Trophoblast cell (in vitro differentiated cells and primary cell): ENCODE measurements around the gene GSK3B.

Experiments used
- DNase-seq, 2 donors: peaks; one replicate each; pipeline ENCODE4 v3.0.0-alpha.2; 2016
- H2AFZ ChIP-seq: 2 replicates; pipeline ENCODE4 v1.6.1; 2013; ENCODE audit warnings: low read length, moderate library complexity, mild to moderate bottlenecking; ENCODE audit not compliant: insufficient read depth, poor library complexity
- H2AK5ac ChIP-seq: 2 replicates; pipeline ENCODE4 v1.6.1; 2013; ENCODE audit warnings: mild to moderate bottlenecking, low read length
- H2BK120ac ChIP-seq: 2 replicates; pipeline ENCODE4 v1.6.1; 2013; ENCODE audit warnings: low read length, mild to moderate bottlenecking, moderate library complexity; ENCODE audit not compliant: insufficient read depth, poor library complexity
- H2BK12ac ChIP-seq: 2 replicates; pipeline ENCODE4 v1.6.1; 2013; ENCODE audit warnings: mild to moderate bottlenecking, low read length, moderate library complexity
- H2BK5ac ChIP-seq: 2 replicates; pipeline ENCODE4 v1.6.1; 2013; ENCODE audit warnings: low read length, low read depth, moderate library complexity, mild to moderate bottlenecking; ENCODE audit not compliant: poor library complexity
- H3K14ac ChIP-seq: 2 replicates; pipeline ENCODE4 v1.6.1; 2013; ENCODE audit warnings: mild to moderate bottlenecking, low read length
- H3K18ac ChIP-seq: 2 replicates; pipeline ENCODE4 v1.6.1; 2013; ENCODE audit warnings: mild to moderate bottlenecking, low read length
- H3K23ac ChIP-seq: 2 replicates; pipeline ENCODE4 v1.6.1; 2013; ENCODE audit warnings: low read length
- H3K27ac ChIP-seq: 2 replicates; pipeline ENCODE4 v1.5.1; 2013; ENCODE audit warnings: low read depth, mild to moderate bottlenecking, inconsistent platforms, low read length, moderate library complexity
- H3K27me3 ChIP-seq: 2 replicates; pipeline ENCODE4 v1.6.1; 2013; ENCODE audit warnings: inconsistent platforms, mild to moderate bottlenecking, low read length, moderate library complexity; ENCODE audit not compliant: insufficient read depth
- H3K36me3 ChIP-seq, 2 experiments: 1 replicate in 1 of 2; 2 replicates in 1 of 2; pipeline ENCODE4 v1.6.1; 2013; ENCODE audit warnings: low read length in 2 of 2, mild to moderate bottlenecking in 2 of 2, moderate library complexity in 1 of 2; ENCODE audit not compliant: insufficient read depth in 2 of 2, control insufficient read depth in 1 of 2
- H3K4ac ChIP-seq: 2 replicates; pipeline ENCODE4 v1.6.1; 2013; ENCODE audit warnings: low read depth, mild to moderate bottlenecking, low read length, moderate library complexity
- H3K4me1 ChIP-seq, 2 experiments: 1 replicate in 1 of 2; 2 replicates in 1 of 2; pipeline ENCODE4 v1.6.1; 2013; ENCODE audit warnings: low read length in 2 of 2, mild to moderate bottlenecking in 2 of 2, moderate library complexity in 1 of 2; ENCODE audit not compliant: insufficient read depth in 2 of 2, control insufficient read depth in 1 of 2
- H3K4me2 ChIP-seq: 2 replicates; pipeline ENCODE4 v1.6.1; 2013; ENCODE audit warnings: inconsistent platforms, mild to moderate bottlenecking, low read length, moderate library complexity
- H3K4me3 ChIP-seq: 2 replicates; pipeline ENCODE4 v1.5.1; 2013; ENCODE audit warnings: mild to moderate bottlenecking, low read depth, low read length, inconsistent platforms
- H3K79me1 ChIP-seq: one replicate; pipeline ENCODE4 v1.6.1; 2013; ENCODE audit warnings: low read length
- H3K79me2 ChIP-seq: 2 replicates; pipeline ENCODE4 v1.6.1; 2013; ENCODE audit warnings: low read length, mild to moderate bottlenecking; ENCODE audit not compliant: control insufficient read depth, insufficient read depth, poor library complexity
- H3K9ac ChIP-seq: 2 replicates; pipeline ENCODE4 v1.6.1; 2013; ENCODE audit warnings: mild to moderate bottlenecking, low read length
- H3K9me3 ChIP-seq: 2 replicates; pipeline ENCODE4 v1.6.1; 2013; ENCODE audit warnings: low read depth, mild to moderate bottlenecking, control low read depth, inconsistent platforms, low read length; ENCODE audit not compliant: insufficient read depth
- H4K12ac ChIP-seq: 2 replicates; pipeline ENCODE4 v1.6.1; 2013; ENCODE audit warnings: low read depth, mild to moderate bottlenecking, low read length, moderate library complexity
- H4K8ac ChIP-seq: 2 replicates; pipeline ENCODE4 v1.6.1; 2013; ENCODE audit warnings: low read depth, mild to moderate bottlenecking, low read length, moderate library complexity
- H4K91ac ChIP-seq: one replicate; pipeline ENCODE4 v1.6.1; 2013; ENCODE audit warnings: low read depth, mild to moderate bottlenecking, low read length, moderate library complexity
- WGBS: extraction: QIAGEN DNeasy Blood & Tissue Kit; methylation state at CpG from one replicate; pipeline ENCODE4 v1.1.7; 2013; ENCODE audit warnings: missing lambda C conversion rate; ENCODE audit not compliant: insufficient read length, insufficient coverage; ENCODE audit errors: extremely low coverage; 5-methylcytosine and 5-hydroxymethylcytosine counted together

The GSK3B gene

GRCh38 chr3:120102674-120103073 is 8.4 kb upstream of the GSK3B start:
- H4K12ac ChIP-seq, result no peak overlapping the region
- peaks cover 3 to 8% of the 10 kb centered on the region in 2 experiments for H3K4me1 ChIP-seq
- H3K27ac ChIP-seq, result no peak overlapping the region
- no CpG with 5 or more reads among the region's 3 CpGs for WGBS
- no peak overlapping the region for H4K8ac ChIP-seq
- H3K4me2 ChIP-seq, result no peak overlapping the region
- DNase-seq, result no peak
- H2AFZ ChIP-seq, result no peak overlapping the region
- peaks cover 1% of the 10 kb centered on the region for H3K9me3 ChIP-seq
- H4K91ac ChIP-seq, result no peak overlapping the region
- no peak overlapping the region for H3K23ac ChIP-seq
- peaks cover 6% of the 10 kb centered on the region for H3K79me1 ChIP-seq
- H3K79me2 ChIP-seq, result no peaks in the 10 kb centered on the region
- H3K9ac ChIP-seq, result no peak overlapping the region
- H2BK120ac ChIP-seq, result no peak overlapping the region
- H2BK12ac ChIP-seq, result no peak overlapping the region
- peak overlapping the region; percentile 18 for H3K18ac ChIP-seq
- H3K4ac ChIP-seq, result no peak overlapping the region
- H3K14ac ChIP-seq, result no peak overlapping the region
- H3K27me3 ChIP-seq, result no peaks in the 10 kb centered on the region
- no peak overlapping the region for H2BK5ac ChIP-seq
- H2AK5ac ChIP-seq, result no peak overlapping the region
- peaks cover 2% of the 10 kb centered on the region in 2 experiments for H3K36me3 ChIP-seq
- H3K4me3 ChIP-seq, result no peak overlapping the region

- no peak overlapping the region for H2BK5ac ChIP-seq
- peaks cover 6% of the 10 kb centered on the region for H3K79me1 ChIP-seq
- H3K18ac ChIP-seq, result no peak overlapping the region
- H4K12ac ChIP-seq, result no peak overlapping the region
- H4K91ac ChIP-seq, result no peak overlapping the region
- H2BK120ac ChIP-seq, result no peak overlapping the region
- no peak overlapping the region for H3K4me3 ChIP-seq
- DNase-seq, result no peak
- peaks cover 3 to 8% of the 10 kb centered on the region in 2 experiments for H3K4me1 ChIP-seq
- WGBS, result no CpG with 5 or more reads among the region's 3 CpGs
- H3K9ac ChIP-seq, result no peak overlapping the region
- no peaks in the 10 kb centered on the region for H3K79me2 ChIP-seq
- H3K4me2 ChIP-seq, result no peak overlapping the region
- no peak overlapping the region for H2AK5ac ChIP-seq
- H3K4ac ChIP-seq, result no peak overlapping the region
- H3K9me3 ChIP-seq, result peaks cover 1% of the 10 kb centered on the region
- no peak overlapping the region for H4K8ac ChIP-seq
- no peak overlapping the region for H2BK12ac ChIP-seq
- H3K23ac ChIP-seq, result no peak overlapping the region
- no peaks in the 10 kb centered on the region for H3K27me3 ChIP-seq
- H3K36me3 ChIP-seq, result peaks cover 2% of the 10 kb centered on the region in 2 experiments
- H3K14ac ChIP-seq, result no peak overlapping the region
- no peak overlapping the region for H3K27ac ChIP-seq
- no peak overlapping the region for H2AFZ ChIP-seq
Measured at GRCh38 chr3:120102232-120102631, 8.0 kb upstream of the GSK3B start.

GRCh38 chr3:120101624-120102023 is 7.4 kb upstream of the GSK3B start:
- Histone ChIP-seq H3K4me2 (no peak overlapping the region), H3K9ac (no peak overlapping the region), H3K36me3 (peaks cover 2% of the 10 kb centered on the region in 2 experiments), H3K79me2 (peaks cover 4% of the 10 kb centered on the region), H3K27me3 (no peaks in the 10 kb centered on the region), H2BK5ac (no peak overlapping the region), H3K4me3 (no peak overlapping the region), H3K14ac (no peak overlapping the region), H3K4me1 (peaks cover 3 to 12% of the 10 kb centered on the region in 2 experiments), H2BK12ac (no peak overlapping the region), H3K4ac (no peak overlapping the region), H3K9me3 (peaks cover 1% of the 10 kb centered on the region), H3K23ac (no peak overlapping the region), H2AK5ac (no peak overlapping the region), H2BK120ac (no peak overlapping the region), H3K18ac (no peak overlapping the region), H4K12ac (no peak overlapping the region), H4K8ac (no peak overlapping the region), H3K79me1 (peaks cover 6% of the 10 kb centered on the region), H3K27ac (no peak overlapping the region), H4K91ac (no peak overlapping the region), H2AFZ (no peak overlapping the region)
- WGBS, result no CpG with 5 or more reads among the region's 3 CpGs
- no peak for DNase-seq

- Histone ChIP-seq H3K18ac (no peak overlapping the region), H3K9me3 (peaks cover 1% of the 10 kb centered on the region), H2AFZ (no peak overlapping the region), H3K79me1 (peaks cover 10% of the 10 kb centered on the region), H3K14ac (no peak overlapping the region), H3K4ac (no peak overlapping the region), H4K12ac (no peak overlapping the region), H2BK5ac (no peak overlapping the region), H3K9ac (no peak overlapping the region), H3K4me2 (no peak overlapping the region), H3K23ac (no peak overlapping the region), H3K27me3 (no peaks in the 10 kb centered on the region), H3K4me3 (no peak overlapping the region), H2AK5ac (no peak overlapping the region), H2BK12ac (no peak overlapping the region), H2BK120ac (no peak overlapping the region), H3K79me2 (peaks cover 5% of the 10 kb centered on the region), H4K91ac (no peak overlapping the region), H4K8ac (no peak overlapping the region), H3K4me1 (peaks cover 3 to 13% of the 10 kb centered on the region in 2 experiments), H3K27ac (no peak overlapping the region), H3K36me3 (peaks cover 2% of the 10 kb centered on the region in 2 experiments)
- peak in 1 of 2 donors; percentile 37 for DNase-seq
- WGBS, result no CpG with 5 or more reads among the region's 1 CpG
Measured at GRCh38 chr3:120100711-120101110, 6.5 kb upstream of the GSK3B start.
